ENCODE results near the gene FCGR2B. TPM values are rescaled to one million over a fixed set of nuclear protein-coding genes. Genes with fewer than 3 reads are reported as not detected.
"Not testable (repeated sequence)": the region's sequence is repeated elsewhere in the genome, so short reads cannot be mapped to it uniquely, and the experiment has no call there.

The FCGR2B gene
- total RNA-seq, 1 experiment from 2014 or later, result not detected

GRCh38 chr1:161706113-161706481, 43.2 kb downstream of the FCGR2B start:
- DNase-seq (ENCODE audit: low read depth), result peak; percentile 76

- DNase-seq (ENCODE audit: low read depth), result peak; percentile 83
Observed at GRCh38 chr1:161706482-161707347, 43.8 kb downstream of the FCGR2B start, which contains the start of gene FCRLA. TSS of gene FCRLA (plus strand) at chr1:161707229. CDS start at chr1:161707265, 36 bp downstream.

GRCh38 chr1:161707503-161707902, 44.6 kb downstream of the FCGR2B start:
- DNase-seq (ENCODE audit: low read depth), result no peak

- DNase-seq (ENCODE audit: low read depth), result no peak
Observed at GRCh38 chr1:161709373-161709772, 46.4 kb downstream of the FCGR2B start.

- DNase-seq (ENCODE audit: low read depth), result no peak
Observed at GRCh38 chr1:161710560-161710959, 47.6 kb downstream of the FCGR2B start.

- no peak for DNase-seq (ENCODE audit: low read depth)
Observed at GRCh38 chr1:161718559-161719324, 55.8 kb downstream of the FCGR2B start.

GRCh38 chr1:161719325-161719611, 56.3 kb downstream of the FCGR2B start:
- no peak for DNase-seq (ENCODE audit: low read depth)

GRCh38 chr1:161720422-161720821, 57.5 kb downstream of the FCGR2B start:
- DNase-seq (ENCODE audit: low read depth), result no peak

- no peak for DNase-seq (ENCODE audit: low read depth)
Observed at GRCh38 chr1:161720956-161721737, 58.2 kb downstream of the FCGR2B start, which contains the start of gene FCRLB. TSS of gene FCRLB (plus strand) at chr1:161721544. CDS start at chr1:161722673, 1,129 bp downstream.

GRCh38 chr1:161721738-161722343, 58.9 kb downstream of the FCGR2B start:
- DNase-seq (ENCODE audit: low read depth), result peak; percentile 86

GRCh38 chr1:161722406-161722805, 59.5 kb downstream of the FCGR2B start:
- no peak for DNase-seq (ENCODE audit: low read depth)

- DNase-seq (ENCODE audit: low read depth), result no peak
Observed at GRCh38 chr1:161723459-161724141, 60.7 kb downstream of the FCGR2B start.

GRCh38 chr1:161725258-161725907, 62.4 kb downstream of the FCGR2B start:
- DNase-seq (ENCODE audit: low read depth), result not testable (repeated sequence)

- DNase-seq (ENCODE audit: low read depth), result peak; percentile 57
Observed at GRCh38 chr1:161725908-161726472, 63.0 kb downstream of the FCGR2B start.

GRCh38 chr1:161726473-161727255, 63.7 kb downstream of the FCGR2B start:
- peak; percentile 90 for DNase-seq (ENCODE audit: low read depth)

GRCh38 chr1:161727256-161727924, 64.4 kb downstream of the FCGR2B start:
- DNase-seq (ENCODE audit: low read depth), result peak; percentile 48
